DLD1 (cell line): ENCODE measurements around the gene KLF1.
"Not testable (repeated sequence)": the region's sequence is repeated elsewhere in the genome, so short reads cannot be mapped to it uniquely, and the experiment has no call there.

ENCODE experiments used
- in situ Hi-C: cut with HindIII; loops from 2 replicates; pipeline ENCODE4 v1.10.0; 2017; ENCODE audit warnings: low sequenced_read_pairs

KLF1 gene

GRCh38 chr19:12891553-12892021 is 4.6 kb upstream of the KLF1 start:
- in situ Hi-C loops = no loop called here

GRCh38 chr19:12890787-12891552 is 4.0 kb upstream of the KLF1 start, which contains the start of gene GCDH:
Gene GCDH, plus strand, starts transcription at chr19:12891160. Its CDS starts 145 bp downstream, at chr19:12891305.
- in situ Hi-C loops = no loop called here

GRCh38 chr19:12890299-12890786 is 3.3 kb upstream of the KLF1 start:
- in situ Hi-C loops = not testable (repeated sequence)

- in situ Hi-C loops = no loop called here
Observed at GRCh38 chr19:12888006-12888603, 1.1 kb upstream of the KLF1 start.

- in situ Hi-C loops = no loop called here
Observed at GRCh38 chr19:12886651-12886968, 391 bp downstream of the KLF1 start.

- in situ Hi-C loops = no loop called here
Observed at GRCh38 chr19:12885749-12886650, 1.0 kb downstream of the KLF1 start.

- in situ Hi-C loops = no loop called here
Observed at GRCh38 chr19:12884926-12885748, 1.9 kb downstream of the KLF1 start.

- in situ Hi-C loops = no loop called here
Observed at GRCh38 chr19:12884627-12884925, 2.4 kb downstream of the KLF1 start.

- in situ Hi-C loops = no loop called here
Observed at GRCh38 chr19:12884202-12884601, 2.8 kb downstream of the KLF1 start.

- in situ Hi-C loops = no loop called here
Observed at GRCh38 chr19:12882589-12882988, 4.4 kb downstream of the KLF1 start.

GRCh38 chr19:12881172-12881808 is 5.7 kb downstream of the KLF1 start, which contains the start of gene DNASE2:
Gene DNASE2, minus strand, starts transcription at chr19:12881449. Its CDS starts 74 bp downstream, at chr19:12881375.
- in situ Hi-C loops = no loop called here

GRCh38 chr19:12880551-12881171 is 6.3 kb downstream of the KLF1 start:
- in situ Hi-C loops = no loop called here

GRCh38 chr19:12875086-12875485 is 11.9 kb downstream of the KLF1 start:
- in situ Hi-C loops = no loop called here

- in situ Hi-C loops = no loop called here
Observed at GRCh38 chr19:12873891-12874745, 12.9 kb downstream of the KLF1 start.

- in situ Hi-C loops = no loop called here
Observed at GRCh38 chr19:12872941-12873890, 13.8 kb downstream of the KLF1 start.

- in situ Hi-C loops = no loop called here
Observed at GRCh38 chr19:12872255-12872654, 14.7 kb downstream of the KLF1 start.

- in situ Hi-C loops = no loop called here
Observed at GRCh38 chr19:12871681-12872080, 15.3 kb downstream of the KLF1 start.
